PC-3 (cell line): Measurements from ENCODE around the gene SPEM1. TPM values are rescaled to one million over a fixed set of nuclear protein-coding genes. Genes with fewer than 3 reads are reported as not detected.

Source experiments
- ATAC-seq: fragments of 200-7000 bp; cut with Tn5 transposase; 2 replicates; pipeline ENCODE4 v1.9.1; 2020; ENCODE audit warnings: mild to moderate bottlenecking, moderate library complexity
- BruUV-seq: library from RNA; stranded (reverse); fragments of 400-500 nt; replicated peaks from 2 replicates; lab custom pipeline; 2021; lab: Mats Ljungman, UMichigan
- CTCF ChIA-PET: fragments of 300-600 bp; sonication (Branson Sonifier 250); formaldehyde crosslinking; loops from one replicate; lab custom pipeline; 2022; ENCODE audit warnings: antibody characterized with exemption; lab: Charles Lee
- POLR2A ChIA-PET: fragments of 300-600 bp; sonication (Branson Sonifier 250); formaldehyde crosslinking; loops from one replicate; lab custom pipeline; 2022; ENCODE audit warnings: antibody characterized with exemption; ENCODE audit not compliant: unreplicated experiment; lab: Charles Lee
- DNase-seq: peaks from one replicate; pipeline ENCODE4 v3.0.0-alpha.2; 2015
- H2AFZ ChIP-seq: fragments of 300-600 bp; sonication (generic); 2 replicates; pipeline ENCODE4 v1.6.0; 2016; ENCODE audit warnings: antibody characterized with exemption, low read length
- H3F3A ChIP-seq: fragments of 300-600 bp; sonication (generic); one replicate; pipeline ENCODE4 v1.6.0; 2017; ENCODE audit warnings: antibody characterized with exemption, low read length, control low read depth, mild to moderate bottlenecking; ENCODE audit not compliant: unreplicated experiment
- H3K27ac ChIP-seq: fragments of 300-600 bp; sonication (generic); 2 replicates; pipeline ENCODE4 v1.5.1; 2016; ENCODE audit warnings: mild to moderate bottlenecking, low read length
- H3K27me3 ChIP-seq: fragments of 300-600 bp; sonication (generic); 2 replicates; pipeline ENCODE4 v1.6.1; 2016; ENCODE audit warnings: low read length, mixed read lengths
- H3K36me3 ChIP-seq: fragments of 300-600 bp; sonication (generic); 2 replicates; pipeline ENCODE4 v1.6.1; 2016; ENCODE audit warnings: low read depth, mixed run types, low read length, mixed read lengths
- H3K4me1 ChIP-seq: fragments of 300-600 bp; sonication (generic); 2 replicates; pipeline ENCODE4 v1.5.1; 2016; ENCODE audit warnings: low read length; ENCODE audit not compliant: insufficient read depth
- H3K4me2 ChIP-seq: fragments of 300-600 bp; sonication (generic); 2 replicates; pipeline ENCODE4 v1.6.0; 2016; ENCODE audit warnings: low read length
- H3K4me3 ChIP-seq: fragments of 300-600 bp; sonication (generic); 2 replicates; pipeline ENCODE4 v1.5.1; 2016; ENCODE audit warnings: mild to moderate bottlenecking, low read length, mixed read lengths
- H3K79me2 ChIP-seq: fragments of 300-600 bp; sonication (generic); 2 replicates; pipeline ENCODE4 v1.6.1; 2017; ENCODE audit warnings: low read length, mixed read lengths
- H3K9ac ChIP-seq: fragments of 300-600 bp; sonication (generic); 2 replicates; pipeline ENCODE4 v1.6.0; 2016; ENCODE audit warnings: mild to moderate bottlenecking, low read length
- H3K9me2 ChIP-seq: fragments of 300-600 bp; sonication (generic); replicated peaks from 2 replicates; pipeline ENCODE4 v1.6.1; 2016; ENCODE audit warnings: mixed run types, low read length, mixed read lengths
- H3K9me3 ChIP-seq: fragments of 300-600 bp; sonication (generic); 2 replicates; pipeline ENCODE4 v1.6.1; 2016; ENCODE audit warnings: low read length, mixed read lengths
- H4K20me1 ChIP-seq: fragments of 300-600 bp; sonication (generic); 2 replicates; pipeline ENCODE4 v1.6.1; 2016; ENCODE audit warnings: low read length, mixed read lengths
- CTCF ChIP-seq: fragments of 300-600 bp; sonication (generic); conservative IDR thresholded peaks from 2 replicates; pipeline ENCODE4 v1.5.1; 2017; ENCODE audit warnings: antibody characterized with exemption, low read depth, mild to moderate bottlenecking, low read length
- EZH2 ChIP-seq: fragments of 300-600 bp; sonication (generic); IDR thresholded peaks from one replicate; pipeline ENCODE4 v1.6.1; 2017; ENCODE audit warnings: antibody characterized with exemption, mild to moderate bottlenecking, low read length; ENCODE audit not compliant: unreplicated experiment
- EZH2phosphoT487 ChIP-seq: fragments of 300-600 bp; sonication (generic); IDR thresholded peaks from 2 replicates; pipeline ENCODE4 v1.6.1; 2018; ENCODE audit warnings: mild to moderate bottlenecking, antibody characterized with exemption, low read length, borderline replicate concordance
- intact Hi-C: fragments of 100-400 bp; cut with micrococcal nuclease; formaldehyde crosslinking; loops from 2 replicates; pipeline ENCODE4 v1.9.0; 2023
- total RNA-seq: library from RNA; depleted of rRNA; stranded (reverse); fragments of >200 nt; gene quantifications from 2 replicates; pipeline ENCODE4 v1.2.3, GENCODE V29; 2014

The SPEM1 gene
- total RNA-seq, 1 experiment from 2014 or later = not detected

GRCh38 chr17:7460850-7461660 lies 40.9 kb downstream of the SPEM1 start:
- no peak overlapping the region for H3K4me2 ChIP-seq
- CTCF ChIA-PET = no interaction called here
- H3K4me3 ChIP-seq = no peak overlapping the region
- no peaks in the 10 kb centered on the region for H3K9me2 ChIP-seq
- no peaks in the 10 kb centered on the region for H4K20me1 ChIP-seq
- no peak for DNase-seq
- no peak overlapping the region for H3K27ac ChIP-seq
- H2AFZ ChIP-seq = no peak overlapping the region
- TF ChIP-seq EZH2phosphoT487 (no peak), EZH2 (no peak), CTCF (no peak)
- H3K9ac ChIP-seq = no peak overlapping the region
- no peaks in the 10 kb centered on the region for H3F3A ChIP-seq
- H3K36me3 ChIP-seq = no peaks in the 10 kb centered on the region; the same call in 1 of the 2 replicates
- H3K4me1 ChIP-seq = peaks cover 3% of the 10 kb centered on the region; the same call in 1 of the 2 replicates
- BruUV-seq = TSS peak; percentile 9
- POLR2A ChIA-PET = no interaction called here
- no peak for ATAC-seq
- no peaks in the 10 kb centered on the region for H3K9me3 ChIP-seq
- H3K79me2 ChIP-seq = no peaks in the 10 kb centered on the region
- no peaks in the 10 kb centered on the region for H3K27me3 ChIP-seq
- intact Hi-C loops = no loop called here

DNA sequence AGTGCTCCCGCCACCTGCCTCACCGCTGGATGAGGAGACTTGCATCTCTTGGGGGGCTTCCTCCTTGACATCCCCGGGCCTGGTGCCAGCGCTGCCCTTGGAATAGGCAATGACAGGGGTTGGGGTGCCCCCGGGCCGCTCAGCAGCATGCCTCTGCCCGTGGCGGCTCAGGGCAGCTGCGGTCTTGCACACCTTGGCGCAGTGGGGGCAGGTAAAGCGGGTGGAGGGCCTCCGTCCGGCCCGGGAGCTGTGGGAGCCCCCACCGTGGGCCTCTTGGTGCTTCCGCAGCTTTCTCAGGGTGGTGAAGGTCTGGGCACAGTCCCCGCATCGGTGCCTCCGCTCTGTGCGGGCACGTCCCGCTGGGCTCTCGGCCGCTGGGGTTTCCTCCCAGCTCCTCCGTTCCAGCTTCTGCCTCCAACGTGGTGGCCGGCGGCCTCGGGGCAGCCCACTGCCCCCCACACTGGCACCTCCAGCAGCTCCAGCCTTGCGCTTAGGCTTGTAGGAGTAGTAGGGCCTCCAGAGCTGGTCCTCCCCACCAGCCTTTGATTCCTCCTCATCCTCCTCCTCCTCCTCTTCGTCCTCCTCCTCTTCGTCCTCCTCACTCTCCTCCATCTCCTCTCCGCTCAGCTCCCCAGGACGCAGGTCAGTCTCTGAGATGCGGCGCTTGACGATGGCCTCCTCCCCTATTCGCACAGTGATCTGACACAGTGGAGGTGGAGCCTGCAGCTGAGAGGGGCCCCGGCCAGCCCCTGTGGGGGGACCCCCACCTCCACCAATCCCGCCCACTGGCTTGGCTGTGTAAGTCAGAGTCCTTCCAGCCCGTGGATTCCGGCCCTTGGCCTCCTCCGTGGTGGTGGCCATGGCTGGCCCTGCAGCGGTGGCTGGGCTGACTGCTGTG lies 42.6 kb downstream of the SPEM1 start:
- TF ChIP-seq CTCF = no peak
- no peak for TF ChIP-seq EZH2
- no TSS peak for BruUV-seq
- Histone ChIP-seq H3F3A (no peaks in the 10 kb centered on the region), H3K9ac (no peak overlapping the region), H3K4me3 (no peak overlapping the region), H4K20me1 (no peaks in the 10 kb centered on the region), H3K79me2 (no peaks in the 10 kb centered on the region), H2AFZ (no peak overlapping the region), H3K36me3 (no peaks in the 10 kb centered on the region; the same call in 1 of the 2 replicates), H3K27ac (no peak overlapping the region), H3K9me3 (no peaks in the 10 kb centered on the region), H3K4me1 (no peaks in the 10 kb centered on the region), H3K4me2 (no peak overlapping the region), H3K27me3 (no peaks in the 10 kb centered on the region), H3K9me2 (no peaks in the 10 kb centered on the region)
- ChIA-PET POLR2A (no interaction called here), CTCF (no interaction called here)
- no peak for DNase-seq
- ATAC-seq = no peak
- intact Hi-C loops = no loop called here
